Breast epithelium (tissue), 4 donors: ENCODE measurements around the gene CCDC3. TPM values are rescaled to one million over a fixed set of nuclear protein-coding genes. Genes with fewer than 3 reads are reported as not detected.
A peak's percentile ranks its signal among the peaks of the same experiment; 100 is the strongest.

Experiments used
- DNase-seq, 2 donors: peaks; one replicate each; pipeline ENCODE4 v3.0.0-alpha.2; 2019; ENCODE audit warnings: low spot score in 2 of 2
- H3K27ac ChIP-seq, 2 donors: fragments of 200-600 bp; sonication (generic) in 1 of 2; one replicate each; pipeline ENCODE4 v1.5.1; 2016 to 2019; ENCODE audit warnings: mild to moderate bottlenecking in 1 of 2
- H3K27me3 ChIP-seq, 2 donors: fragments of 200-600 bp; sonication (generic) in 1 of 2; one replicate each; pipeline versions ENCODE4 v1.5.1 to v1.6.0; 2017 to 2019; ENCODE audit warnings: control low read depth in 1 of 2, mild to moderate bottlenecking in 1 of 2
- H3K36me3 ChIP-seq: fragments of 200-600 bp; one replicate; pipeline ENCODE4 v1.5.1; 2019
- H3K4me1 ChIP-seq, 2 donors: fragments of 200-600 bp; sonication (generic); one replicate each; pipeline ENCODE4 v1.5.1; 2016 to 2019; ENCODE audit warnings: control low read depth in 1 of 2
- H3K4me3 ChIP-seq, 3 donors: fragments of 200-600 bp; sonication (generic); 1 replicate in 2 of 3; 2 replicates in 1 of 3; pipeline ENCODE4 v1.5.1; 2016 to 2019; ENCODE audit warnings: mild to moderate bottlenecking in 3 of 3, moderate library complexity in 2 of 3
- H3K9me3 ChIP-seq, 2 donors: fragments of 200-600 bp; sonication (generic) in 1 of 2; one replicate each; pipeline ENCODE4 v1.5.1; 2016 to 2019; ENCODE audit warnings: control low read depth in 1 of 2
- CTCF ChIP-seq, 3 donors: fragments of 450-650 bp; IDR thresholded peaks; one replicate each; pipeline ENCODE4 v1.5.1; 2016 to 2017; ENCODE audit warnings: antibody characterized with exemption in 3 of 3, mild to moderate bottlenecking in 3 of 3, moderate library complexity in 3 of 3
- POLR2A ChIP-seq: fragments of 450-650 bp; IDR thresholded peaks from one replicate; pipeline ENCODE4 v1.6.1; 2016; ENCODE audit warnings: antibody characterized with exemption, mild to moderate bottlenecking, moderate library complexity
- POLR2AphosphoS5 ChIP-seq, 3 donors: sonication (generic); formaldehyde crosslinking; IDR thresholded peaks; one replicate each; pipeline ENCODE4 v1.6.1; 2017; ENCODE audit warnings: antibody characterized with exemption in 3 of 3
- intact Hi-C: fragments of 100-400 bp; cut with DNase I; formaldehyde crosslinking; loops from one replicate; pipeline ENCODE4 v1.15.1; 2023; ENCODE audit warnings: low total_unique reads
- total RNA-seq, 3 donors: library from RNA; depleted of rRNA; stranded (reverse); fragments of >200 nt; gene quantifications; one replicate each; pipeline ENCODE4 v1.1.0, GENCODE V29; 2016

CCDC3 gene
- total RNA-seq, result 10 to 100 TPM in 1 of 3 donors, 1 to 10 TPM in 2; 8.2 to 13.0 (median 9.8) TPM

- intact Hi-C loops, result no loop called here
- TF ChIP-seq POLR2AphosphoS5 (IDR thresholded peaks at IDR 0.05), result no peak
- no peak for TF ChIP-seq POLR2A
- TF ChIP-seq CTCF (IDR thresholded peaks at IDR 0.05), result no peak
- Histone ChIP-seq H3K9me3 (no peaks in the 10 kb centered on the region), H3K4me3 (peak within 1 kb of the TSS; percentile 50 to 72 (median 53)), H3K4me1 (no peaks in the 10 kb centered on the region), H3K27ac (no peak within 1 kb of the TSS), H3K27me3 (peaks cover 0 to 15% of the 10 kb centered on the region in 2 donors), H3K36me3 (no peaks in the 10 kb centered on the region)
- DNase-seq, result no peak
These were observed at the start of gene CCDC3 for GRCh38 chr10:13001041-13001886. Gene CCDC3 (minus strand): TSS chr10:13001713. CDS start chr10:13001570, 143 bp downstream.

- intact Hi-C loops, result no loop called here
- Histone ChIP-seq H3K36me3 (no peaks in the 10 kb centered on the region), H3K4me1 (no peaks in the 10 kb centered on the region), H3K4me3 (no peak overlapping the region), H3K27me3 (no peaks in the 10 kb centered on the region), H3K27ac (no peak overlapping the region), H3K9me3 (no peaks in the 10 kb centered on the region)
- TF ChIP-seq POLR2A (no peak), CTCF (IDR thresholded peaks at IDR 0.05) (no peak), POLR2AphosphoS5 (IDR thresholded peaks at IDR 0.05) (no peak)
- DNase-seq, result no peak
These were observed 49.7 kb upstream of the CCDC3 start for GRCh38 chr10:13051126-13051694.

GRCh38 chr10:13049774-13050420 is 48.4 kb upstream of the CCDC3 start:
- intact Hi-C loops, result no loop called here
- H3K4me1 ChIP-seq, result no peaks in the 10 kb centered on the region
- TF ChIP-seq CTCF (IDR thresholded peaks at IDR 0.05) (no peak), POLR2A (no peak), POLR2AphosphoS5 (IDR thresholded peaks at IDR 0.05) (no peak)
- no peaks in the 10 kb centered on the region for H3K9me3 ChIP-seq
- H3K4me3 ChIP-seq, result no peak overlapping the region
- no peaks in the 10 kb centered on the region for H3K36me3 ChIP-seq
- H3K27ac ChIP-seq, result no peak overlapping the region
- DNase-seq, result no peak
- no peaks in the 10 kb centered on the region for H3K27me3 ChIP-seq

GRCh38 chr10:13048762-13049161 is 47.2 kb upstream of the CCDC3 start:
- Histone ChIP-seq H3K27ac (no peak overlapping the region), H3K27me3 (no peaks in the 10 kb centered on the region), H3K9me3 (no peaks in the 10 kb centered on the region), H3K36me3 (no peaks in the 10 kb centered on the region), H3K4me1 (no peaks in the 10 kb centered on the region), H3K4me3 (no peak overlapping the region)
- no peak for DNase-seq
- no peak for TF ChIP-seq POLR2AphosphoS5 (IDR thresholded peaks at IDR 0.05)
- no peak for TF ChIP-seq CTCF (IDR thresholded peaks at IDR 0.05)
- intact Hi-C loops, result no loop called here
